ENCODE data around the gene OR2L13.

DNA sequence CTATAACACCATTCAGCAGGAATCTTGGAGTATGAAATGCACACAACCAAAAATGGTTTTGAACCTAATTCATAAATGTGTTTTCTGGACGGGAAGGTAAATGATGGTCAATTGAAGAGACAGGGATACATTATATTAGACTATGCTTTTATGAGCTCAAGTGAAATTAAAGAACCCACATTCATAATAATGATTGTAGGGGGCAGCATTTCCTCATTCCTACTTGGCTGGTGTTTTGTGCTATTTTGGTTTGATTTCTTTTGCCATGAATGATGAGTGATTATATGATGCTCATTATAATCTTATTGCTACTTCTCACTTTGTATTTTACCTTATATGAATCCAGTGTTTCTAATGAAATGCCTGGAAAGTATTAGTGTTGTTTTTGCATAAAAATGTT, 48.0 kb upstream of the OR2L13 start:
- TF ChIP-seq, protein P1, sequence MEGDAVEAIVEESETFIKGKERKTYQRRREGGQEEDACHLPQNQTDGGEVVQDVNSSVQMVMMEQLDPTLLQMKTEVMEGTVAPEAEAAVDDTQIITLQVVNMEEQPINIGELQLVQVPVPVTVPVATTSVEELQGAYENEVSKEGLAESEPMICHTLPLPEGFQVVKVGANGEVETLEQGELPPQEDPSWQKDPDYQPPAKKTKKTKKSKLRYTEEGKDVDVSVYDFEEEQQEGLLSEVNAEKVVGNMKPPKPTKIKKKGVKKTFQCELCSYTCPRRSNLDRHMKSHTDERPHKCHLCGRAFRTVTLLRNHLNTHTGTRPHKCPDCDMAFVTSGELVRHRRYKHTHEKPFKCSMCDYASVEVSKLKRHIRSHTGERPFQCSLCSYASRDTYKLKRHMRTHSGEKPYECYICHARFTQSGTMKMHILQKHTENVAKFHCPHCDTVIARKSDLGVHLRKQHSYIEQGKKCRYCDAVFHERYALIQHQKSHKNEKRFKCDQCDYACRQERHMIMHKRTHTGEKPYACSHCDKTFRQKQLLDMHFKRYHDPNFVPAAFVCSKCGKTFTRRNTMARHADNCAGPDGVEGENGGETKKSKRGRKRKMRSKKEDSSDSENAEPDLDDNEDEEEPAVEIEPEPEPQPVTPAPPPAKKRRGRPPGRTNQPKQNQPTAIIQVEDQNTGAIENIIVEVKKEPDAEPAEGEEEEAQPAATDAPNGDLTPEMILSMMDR (IDR thresholded peaks at IDR 0.05): 0 out of 2 replicates have a peak, but pooled peaks have one; percentile 7
- TF ChIP-seq ZFX (IDR thresholded peaks at IDR 0.05; ENCODE audit: borderline replicate concordance): no peak

Measured in 22Rv1 (cell line).